ENCODE measurements around the gene SAT1. TPM values are rescaled to one million over a fixed set of nuclear protein-coding genes. Genes with fewer than 3 reads are reported as not detected.

Gene SAT1
- total and polyA plus RNA-seq, 2 of the 13 experiments (the other 11 are each of a cell fraction or from before 2014, with no cell fraction given), result 216 to 1,243 TPM

- intact Hi-C loops (cut with micrococcal nuclease; ENCODE audit: unreplicated experiment), result no loop called here
- Histone ChIP-seq H3K27ac (ENCODE audit: extremely low read length, insufficient read depth, low read length) (peak overlapping the region; percentile 59), H2AFZ (ENCODE audit: low read length) (no peak overlapping the region), H3K4me3 (replicated peaks in 1 of 3; ENCODE audit: insufficient read depth in 1 of 3, low read depth in 2 of 3, low read length in 3 of 3) (peak overlapping the region; percentile 79), H3K79me2 (ENCODE audit: insufficient read depth, low read length) (peaks cover 37% of the 10 kb centered on the region), H3K27me3 (ENCODE audit: control insufficient read depth in 1 of 2, insufficient read depth in 2 of 2, low read length in 2 of 2) (no peaks in the 10 kb centered on the region), H3K36me3 (replicated peaks in 1 of 2; ENCODE audit: control insufficient read depth in 1 of 2, insufficient read depth in 2 of 2, low read length in 2 of 2) (no peaks in the 10 kb centered on the region), H4K20me1 (ENCODE audit: insufficient read depth, low read length) (no peaks in the 10 kb centered on the region), H3K4me2 (ENCODE audit: low read depth, low read length) (peak overlapping the region; percentile 73), H3K9me3 (ENCODE audit: low read length) (no peaks in the 10 kb centered on the region), H3K9ac (ENCODE audit: insufficient read depth, low read depth, low read length) (peak overlapping the region; percentile 72), H3K4me1 (ENCODE audit: insufficient read depth, low read length) (peaks cover 10% of the 10 kb centered on the region; the same call in 1 of the 2 replicates)
- DNase-seq (ENCODE audit: low spot score) (peak; percentile 32), ATAC-seq (peak; percentile 59), FAIRE-seq (peak; percentile 50)
- CTCF ChIA-PET (ENCODE audit: low intra/inter-chr PET ratio, low total read pairs), result no interaction called here
- TF ChIP-seq ZNF563 (CRISPR knock-in tag; IDR thresholded peaks at IDR 0.05) (no peak), SIN3A (IDR thresholded peaks at IDR 0.05; ENCODE audit: borderline replicate concordance, low read depth, low read length) (0 out of 2 replicates have a peak, but pooled peaks have one; percentile 27)
- WGBS (ENCODE audit: low lambda C conversion rate), result 0% methylated on average over 1 of the region's 6 CpGs
- POLR2A ChIA-PET, result interaction anchor here (0.8 to 1.6 kb wide), 9 partner anchors 15 to 312 kb away, joined by 3 to 12 read pairs (median 5); partner anchors contain the start of genes APOO, CXorf58, EIF2S3 and SAT1
- no TSS peak for BruUV-seq (replicated peaks)
- in situ Hi-C loops (cut with HindIII; ENCODE audit: extremely low pct_ligation_motif_present, low pct_unique_long_range_greater_than_20kb), result no loop called here
These were observed 40.7 kb upstream of the SAT1 start for GRCh38 chrX:23742174-23742696.

GRCh38 chrX:23742697-23743622 lies 40.0 kb upstream of the SAT1 start, which contains the start of gene ACOT9:
Gene ACOT9, minus strand, starts transcription at chrX:23743276. Its CDS starts 132 bp downstream, at chrX:23743144.
- H3K27ac ChIP-seq (ENCODE audit: extremely low read length, insufficient read depth, low read length), result peak within 1 kb of the TSS; percentile 62
- 2% methylated on average over 7 of the region's 73 CpGs for WGBS (ENCODE audit: low lambda C conversion rate)
- peaks cover 33% of the 10 kb centered on the region for H3K79me2 ChIP-seq (ENCODE audit: insufficient read depth, low read length)
- H3K4me1 ChIP-seq (ENCODE audit: insufficient read depth, low read length), result peaks cover 10% of the 10 kb centered on the region; the same call in 1 of the 2 replicates
- intact Hi-C loops (cut with micrococcal nuclease; ENCODE audit: unreplicated experiment) (no loop called here), in situ Hi-C loops (cut with HindIII; ENCODE audit: extremely low pct_ligation_motif_present, low pct_unique_long_range_greater_than_20kb) (no loop called here)
- H3K36me3 ChIP-seq (replicated peaks in 1 of 2; ENCODE audit: control insufficient read depth in 1 of 2, insufficient read depth in 2 of 2, low read length in 2 of 2), result no peaks in the 10 kb centered on the region
- H3K9me3 ChIP-seq (ENCODE audit: low read length), result no peaks in the 10 kb centered on the region
- peak; percentile 96 for FAIRE-seq
- CTCF ChIA-PET (ENCODE audit: low intra/inter-chr PET ratio, low total read pairs), result no interaction called here
- H3K4me3 ChIP-seq (replicated peaks in 1 of 3; ENCODE audit: insufficient read depth in 1 of 3, low read depth in 2 of 3, low read length in 3 of 3), result peak within 1 kb of the TSS; percentile 79
- no peaks in the 10 kb centered on the region for H4K20me1 ChIP-seq (ENCODE audit: insufficient read depth, low read length)
- POLR2A ChIA-PET, result interaction anchor here (0.7 to 1.6 kb wide), 10 partner anchors 14 to 312 kb away, joined by 3 to 12 read pairs (median 4); partner anchors contain the start of genes APOO, CXorf58, EIF2S3 and PRDX4
- H3K9ac ChIP-seq (ENCODE audit: insufficient read depth, low read depth, low read length), result peak within 1 kb of the TSS; percentile 72
- no peak within 1 kb of the TSS for H2AFZ ChIP-seq (ENCODE audit: low read length)
- H3K27me3 ChIP-seq (ENCODE audit: control insufficient read depth in 1 of 2, insufficient read depth in 2 of 2, low read length in 2 of 2), result no peaks in the 10 kb centered on the region
- DNase-seq (ENCODE audit: low spot score), result peak; percentile 88
- BruUV-seq (replicated peaks), result TSS peak; percentile 88
- H3K4me2 ChIP-seq (ENCODE audit: low read depth, low read length), result peak within 1 kb of the TSS; percentile 73
- ATAC-seq, result peak; percentile 98
- TF ChIP-seq ZFP1 (CRISPR knock-in tag; IDR thresholded peaks at IDR 0.05) (no peak), POGZ (CRISPR knock-in tag; IDR thresholded peaks at IDR 0.05) (no peak), E2F5 (CRISPR knock-in tag; conservative IDR thresholded peaks at IDR 0.05) (no peak), TCF12 (IDR thresholded peaks at IDR 0.05) (no peak), TCF12 (CRISPR knock-in tag; IDR thresholded peaks at IDR 0.05) (no peak), RFX3 (CRISPR knock-in tag; IDR thresholded peaks at IDR 0.05) (no peak), HIVEP1 (CRISPR knock-in tag; IDR thresholded peaks at IDR 0.05) (0 out of 2 replicates have a peak, but pooled peaks have one; percentile 42), RARA (CRISPR knock-in tag; IDR thresholded peaks at IDR 0.05) (no peak), HOXD1 (CRISPR knock-in tag; IDR thresholded peaks at IDR 0.05) (0 out of 2 replicates have a peak, but pooled peaks have one; percentile 11), ZNF484 (CRISPR knock-in tag; IDR thresholded peaks at IDR 0.05; ENCODE audit: borderline replicate concordance, low read depth) (no peak), TFE3 (CRISPR knock-in tag; IDR thresholded peaks at IDR 0.05) (no peak), FOXA1 (IDR thresholded peaks at IDR 0.05) (no peak), FOXA1 (CRISPR knock-in tag; IDR thresholded peaks at IDR 0.05) (no peak)

Data from HepG2 (cell line).